ENCODE data around the gene SLC16A9. TPM values are rescaled to one million over a fixed set of nuclear protein-coding genes. Genes with fewer than 3 reads are reported as not detected.

SLC16A9 gene
- total and polyA plus RNA-seq, 10 donors, result 2.1 to 58.9 (median 27.0) TPM

- TF ChIP-seq CTCF (IDR thresholded peaks at IDR 0.05 in 8 of 11, conservative IDR thresholded peaks at IDR 0.05 in 3 of 11), result no peak
- no peak for TF ChIP-seq POLR2AphosphoS5 (IDR thresholded peaks at IDR 0.05)
- TF ChIP-seq POLR2A (IDR thresholded peaks at IDR 0.05), result no peak
- Histone ChIP-seq H3K9me3 (no peaks in the 10 kb centered on the region), H3K27ac (no peak overlapping the region), H3K27me3 (replicated peaks in 1 of 7) (peaks cover 0 to 39% (median 12%) of the 10 kb centered on the region in 7 donors), H3K4me3 (no peak overlapping the region), H3K4me1 (peaks cover 0 to 23% (median 15%) of the 10 kb centered on the region in 6 donors), H3K36me3 (no peaks in the 10 kb centered on the region)
- intact Hi-C loops (cut with DNase I; ENCODE audit: low total_unique reads), result no loop called here
- WGBS, 5 donors, result 76 to 92% (median 83%) methylated on average over 7 of the region's 7 CpGs
- DNase-seq, result no peak
Measured at GRCh38 chr10:59713196-59713821, 3.7 kb upstream of the SLC16A9 start.

GRCh38 chr10:59711871-59712494, 2.3 kb upstream of the SLC16A9 start:
- no peaks in the 10 kb centered on the region for H3K9me3 ChIP-seq
- H3K4me1 ChIP-seq, result peaks cover 0 to 29% (median 16%) of the 10 kb centered on the region in 6 donors
- no peak overlapping the region for H3K27ac ChIP-seq
- H3K36me3 ChIP-seq, result no peaks in the 10 kb centered on the region
- TF ChIP-seq CTCF (IDR thresholded peaks at IDR 0.05 in 8 of 11, conservative IDR thresholded peaks at IDR 0.05 in 3 of 11), result no peak
- no peak for DNase-seq
- intact Hi-C loops (cut with DNase I; ENCODE audit: low total_unique reads), result no loop called here
- WGBS, 5 donors, result 62 to 75% (median 69%) methylated on average over 3 of the region's 3 CpGs
- H3K27me3 ChIP-seq (replicated peaks in 1 of 7), result peaks cover 0 to 46% (median 16%) of the 10 kb centered on the region in 7 donors
- no peak overlapping the region for H3K4me3 ChIP-seq

- Histone ChIP-seq H3K36me3 (no peaks in the 10 kb centered on the region), H3K9me3 (no peaks in the 10 kb centered on the region), H3K27me3 (replicated peaks in 1 of 7) (peaks cover 0 to 51% (median 16%) of the 10 kb centered on the region in 7 donors), H3K4me1 (peaks cover 0 to 35% (median 16%) of the 10 kb centered on the region in 6 donors), H3K27ac (peak overlapping the region; percentile 10 to 82 (median 78)), H3K4me3 (peak overlapping the region; percentile 50 to 75 (median 59))
- intact Hi-C loops (cut with DNase I; ENCODE audit: low total_unique reads), result no loop called here
- peak; percentile 80 for DNase-seq
- TF ChIP-seq POLR2AphosphoS5 (IDR thresholded peaks at IDR 0.05) (peak in 1 of 3 donors; percentile 26), CTCF (IDR thresholded peaks at IDR 0.05 in 8 of 11, conservative IDR thresholded peaks at IDR 0.05 in 3 of 11) (no peak), POLR2A (IDR thresholded peaks at IDR 0.05) (no peak)
- 1 to 2% (median 2%) methylated on average over 29 to 42 of the region's 42 CpGs for WGBS, 5 donors
Measured at GRCh38 chr10:59708816-59709394, 745 bp downstream of the SLC16A9 start.

Measured in spleen (tissue), 11 donors.